ENCODE measurements around the gene CEP164.
"Not testable (repeated sequence)": the region's sequence is repeated elsewhere in the genome, so short reads cannot be mapped to it uniquely, and the experiment has no call there.

CEP164 gene

GRCh38 chr11:117443266-117444186 is 115.9 kb downstream of the CEP164 start:
- peak; percentile 57 for DNase-seq

GRCh38 chr11:117444256-117444655 is 116.6 kb downstream of the CEP164 start:
- DNase-seq = no peak

GRCh38 chr11:117444711-117445658 is 117.3 kb downstream of the CEP164 start:
- peak; percentile 15 for DNase-seq

GRCh38 chr11:117449111-117449693 is 121.5 kb downstream of the CEP164 start:
- no peak for DNase-seq

GRCh38 chr11:117453886-117454563 is 126.4 kb downstream of the CEP164 start:
- DNase-seq = no peak

GRCh38 chr11:117454564-117454917 is 126.9 kb downstream of the CEP164 start:
- DNase-seq = no peak

- no peak for DNase-seq
Observed at GRCh38 chr11:117456027-117456720, 128.5 kb downstream of the CEP164 start.

GRCh38 chr11:117456721-117457029 is 129.0 kb downstream of the CEP164 start:
- not testable (repeated sequence) for DNase-seq

- DNase-seq = no peak
Observed at GRCh38 chr11:117457031-117457785, 129.6 kb downstream of the CEP164 start.

- DNase-seq = no peak
Observed at GRCh38 chr11:117457835-117458234, 130.2 kb downstream of the CEP164 start.

GRCh38 chr11:117458275-117459122 is 130.8 kb downstream of the CEP164 start:
- no peak for DNase-seq

- no peak for DNase-seq
Observed at GRCh38 chr11:117459123-117459978, 131.7 kb downstream of the CEP164 start.

GRCh38 chr11:117459979-117460300 is 132.3 kb downstream of the CEP164 start:
- no peak for DNase-seq

- no peak for DNase-seq
Observed at GRCh38 chr11:117461396-117462182, 133.9 kb downstream of the CEP164 start.

GRCh38 chr11:117462183-117462863 is 134.7 kb downstream of the CEP164 start:
- DNase-seq = no peak

GRCh38 chr11:117462864-117463247 is 135.2 kb downstream of the CEP164 start:
- DNase-seq = no peak

Measured in hematopoietic multipotent progenitor cell treated with erythropoietin and hydrocortisone succinate and interleukin-3 and kit ligand, for 6 days (in vitro differentiated cells).